Measurements from ENCODE around the gene MAP3K5.

MAP3K5 gene

DNA sequence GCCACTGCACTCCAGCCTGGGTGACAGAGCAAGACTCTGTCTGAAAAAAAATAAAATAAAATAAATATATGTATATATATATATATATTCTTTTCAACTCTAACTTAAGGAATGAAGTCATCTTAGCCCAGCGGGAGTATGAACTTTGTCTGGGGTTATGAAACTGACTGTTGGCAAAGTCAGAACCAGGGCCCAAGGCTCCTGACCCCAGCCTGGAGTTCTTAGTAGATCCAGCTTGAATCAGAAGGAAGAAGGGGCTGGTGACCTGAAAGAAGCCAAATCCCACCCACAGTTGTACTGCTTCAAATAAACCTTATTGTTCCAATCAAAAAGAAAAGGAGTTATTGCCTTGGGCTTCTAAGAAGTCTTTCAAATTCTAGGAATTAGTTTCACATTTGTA, 158.9 kb downstream of the MAP3K5 start:
- TF ChIP-seq SIN3A (IDR thresholded peaks at IDR 0.05; ENCODE audit: borderline replicate concordance, insufficient read depth, low read length): no peak
- TF ChIP-seq TAF1 (IDR thresholded peaks at IDR 0.05; ENCODE audit: borderline replicate concordance, insufficient read depth, low read length): no peak
- no peak for TF ChIP-seq POLR2AphosphoS5 (IDR thresholded peaks at IDR 0.05; ENCODE audit: low read depth, low read length)
- no peak for TF ChIP-seq FOXP2 (optimal IDR thresholded peaks at IDR 0.05; ENCODE audit: borderline replicate concordance, extremely low read depth, extremely low read length, insufficient read depth)
- TF ChIP-seq, protein P1, sequence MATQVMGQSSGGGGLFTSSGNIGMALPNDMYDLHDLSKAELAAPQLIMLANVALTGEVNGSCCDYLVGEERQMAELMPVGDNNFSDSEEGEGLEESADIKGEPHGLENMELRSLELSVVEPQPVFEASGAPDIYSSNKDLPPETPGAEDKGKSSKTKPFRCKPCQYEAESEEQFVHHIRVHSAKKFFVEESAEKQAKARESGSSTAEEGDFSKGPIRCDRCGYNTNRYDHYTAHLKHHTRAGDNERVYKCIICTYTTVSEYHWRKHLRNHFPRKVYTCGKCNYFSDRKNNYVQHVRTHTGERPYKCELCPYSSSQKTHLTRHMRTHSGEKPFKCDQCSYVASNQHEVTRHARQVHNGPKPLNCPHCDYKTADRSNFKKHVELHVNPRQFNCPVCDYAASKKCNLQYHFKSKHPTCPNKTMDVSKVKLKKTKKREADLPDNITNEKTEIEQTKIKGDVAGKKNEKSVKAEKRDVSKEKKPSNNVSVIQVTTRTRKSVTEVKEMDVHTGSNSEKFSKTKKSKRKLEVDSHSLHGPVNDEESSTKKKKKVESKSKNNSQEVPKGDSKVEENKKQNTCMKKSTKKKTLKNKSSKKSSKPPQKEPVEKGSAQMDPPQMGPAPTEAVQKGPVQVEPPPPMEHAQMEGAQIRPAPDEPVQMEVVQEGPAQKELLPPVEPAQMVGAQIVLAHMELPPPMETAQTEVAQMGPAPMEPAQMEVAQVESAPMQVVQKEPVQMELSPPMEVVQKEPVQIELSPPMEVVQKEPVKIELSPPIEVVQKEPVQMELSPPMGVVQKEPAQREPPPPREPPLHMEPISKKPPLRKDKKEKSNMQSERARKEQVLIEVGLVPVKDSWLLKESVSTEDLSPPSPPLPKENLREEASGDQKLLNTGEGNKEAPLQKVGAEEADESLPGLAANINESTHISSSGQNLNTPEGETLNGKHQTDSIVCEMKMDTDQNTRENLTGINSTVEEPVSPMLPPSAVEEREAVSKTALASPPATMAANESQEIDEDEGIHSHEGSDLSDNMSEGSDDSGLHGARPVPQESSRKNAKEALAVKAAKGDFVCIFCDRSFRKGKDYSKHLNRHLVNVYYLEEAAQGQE (IDR thresholded peaks at IDR 0.05; ENCODE audit: insufficient read depth in 1 of 2, low read depth in 2 of 2, low read length in 2 of 2): no peak

DNA sequence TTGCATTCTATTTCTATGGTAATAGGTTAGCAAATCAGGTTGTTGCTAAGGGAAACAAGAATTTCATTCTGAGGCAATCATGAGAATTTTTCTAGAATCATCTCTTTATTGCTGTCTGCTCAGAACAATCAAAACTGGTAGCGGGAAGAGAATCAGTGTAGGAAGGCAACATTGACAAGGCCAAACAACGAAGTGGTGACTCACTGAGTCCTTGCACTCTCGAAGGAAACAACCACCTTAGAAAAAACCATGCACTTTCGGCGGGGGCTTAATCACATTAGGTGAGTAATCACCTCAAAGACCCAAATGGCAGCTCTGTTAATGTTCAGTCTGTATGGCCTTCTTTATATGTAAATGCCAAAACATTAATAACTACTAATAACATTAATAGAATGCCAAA, 163.3 kb downstream of the MAP3K5 start:
- TF ChIP-seq SIN3A (IDR thresholded peaks at IDR 0.05; ENCODE audit: borderline replicate concordance, insufficient read depth, low read length) (no peak), TAF1 (IDR thresholded peaks at IDR 0.05; ENCODE audit: borderline replicate concordance, insufficient read depth, low read length) (no peak), POLR2AphosphoS5 (IDR thresholded peaks at IDR 0.05; ENCODE audit: low read depth, low read length) (no peak), FOXP2 (optimal IDR thresholded peaks at IDR 0.05; ENCODE audit: borderline replicate concordance, extremely low read depth, extremely low read length, insufficient read depth) (no peak)
- TF ChIP-seq, protein P1 (IDR thresholded peaks at IDR 0.05; ENCODE audit: insufficient read depth in 1 of 2, low read depth in 2 of 2, low read length in 2 of 2): no peak

DNA sequence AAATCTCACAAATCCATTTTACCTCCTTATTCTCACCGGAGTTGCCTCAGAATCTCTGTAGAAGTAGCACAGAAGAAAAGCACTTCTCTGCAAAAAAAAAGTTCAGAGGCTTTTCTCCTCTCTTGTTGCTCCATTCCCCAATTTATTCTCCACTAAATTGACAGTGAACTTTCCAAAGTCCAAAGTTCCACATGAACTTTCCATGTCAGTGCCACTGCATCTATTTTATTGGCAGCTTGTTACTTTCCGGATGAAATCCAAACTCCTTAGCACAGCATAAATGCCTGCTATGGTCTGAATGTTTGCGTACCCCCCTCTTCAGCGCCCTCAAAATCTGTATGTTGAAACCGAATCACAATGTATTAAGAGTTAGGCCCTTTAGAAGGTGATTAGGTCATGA, 165.1 kb downstream of the MAP3K5 start:
- TF ChIP-seq POLR2AphosphoS5 (IDR thresholded peaks at IDR 0.05; ENCODE audit: low read depth, low read length) (no peak), FOXP2 (optimal IDR thresholded peaks at IDR 0.05; ENCODE audit: borderline replicate concordance, extremely low read depth, extremely low read length, insufficient read depth) (no peak), SIN3A (IDR thresholded peaks at IDR 0.05; ENCODE audit: borderline replicate concordance, insufficient read depth, low read length) (no peak)
- TF ChIP-seq, protein P1 (IDR thresholded peaks at IDR 0.05; ENCODE audit: insufficient read depth in 1 of 2, low read depth in 2 of 2, low read length in 2 of 2): no peak

DNA sequence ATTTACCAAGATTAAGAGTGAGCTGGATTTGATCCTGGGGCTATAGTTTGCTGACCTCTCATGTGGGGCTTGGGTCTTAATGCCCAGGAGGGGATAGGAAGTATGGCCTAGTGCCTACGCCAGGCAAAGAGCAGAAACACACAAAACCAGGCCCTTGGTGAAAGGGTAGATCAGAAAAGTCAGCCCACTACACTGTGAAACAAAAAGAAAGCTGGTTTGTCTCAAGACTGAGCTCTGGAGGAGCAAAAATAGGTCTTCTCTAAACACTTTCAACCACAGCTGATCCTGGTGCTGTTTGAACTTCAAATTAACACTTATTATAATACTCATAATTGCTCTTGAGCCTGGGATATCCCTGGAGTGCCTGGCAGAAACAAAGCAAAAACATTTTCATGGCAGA, 167.0 kb downstream of the MAP3K5 start:
- no peak for TF ChIP-seq SIN3A (IDR thresholded peaks at IDR 0.05; ENCODE audit: borderline replicate concordance, insufficient read depth, low read length)
- TF ChIP-seq, protein P1 (IDR thresholded peaks at IDR 0.05; ENCODE audit: insufficient read depth in 1 of 2, low read depth in 2 of 2, low read length in 2 of 2): no peak
- TF ChIP-seq POLR2AphosphoS5 (IDR thresholded peaks at IDR 0.05; ENCODE audit: low read depth, low read length): no peak
- TF ChIP-seq TAF1 (IDR thresholded peaks at IDR 0.05; ENCODE audit: borderline replicate concordance, insufficient read depth, low read length): no peak
- TF ChIP-seq FOXP2 (optimal IDR thresholded peaks at IDR 0.05; ENCODE audit: borderline replicate concordance, extremely low read depth, extremely low read length, insufficient read depth): no peak

DNA sequence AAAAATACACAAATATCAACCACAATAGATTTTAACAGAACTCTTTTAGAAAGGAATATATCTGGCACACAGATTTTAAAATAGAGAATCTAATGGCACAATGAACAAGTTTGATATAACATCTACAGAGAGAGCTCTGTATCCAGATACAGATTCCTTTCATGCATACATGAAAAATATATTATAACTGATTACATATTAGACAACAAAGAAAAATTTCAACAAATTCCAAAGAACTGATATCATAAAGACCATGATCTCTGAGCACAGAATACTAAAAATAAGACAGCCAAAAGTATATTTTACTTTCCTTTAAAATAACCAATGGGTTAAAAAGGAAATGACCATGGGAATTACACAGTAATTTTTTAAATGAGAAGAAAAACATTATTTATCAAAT, 167.9 kb downstream of the MAP3K5 start:
- no peak for TF ChIP-seq SIN3A (IDR thresholded peaks at IDR 0.05; ENCODE audit: borderline replicate concordance, insufficient read depth, low read length)
- TF ChIP-seq TAF1 (IDR thresholded peaks at IDR 0.05; ENCODE audit: borderline replicate concordance, insufficient read depth, low read length): no peak
- TF ChIP-seq FOXP2 (optimal IDR thresholded peaks at IDR 0.05; ENCODE audit: borderline replicate concordance, extremely low read depth, extremely low read length, insufficient read depth): no peak
- no peak for TF ChIP-seq POLR2AphosphoS5 (IDR thresholded peaks at IDR 0.05; ENCODE audit: low read depth, low read length)
